ENCODE results near the gene ZNF792.

- TF ChIP-seq EP300 (IDR thresholded peaks at IDR 0.05; ENCODE audit: borderline replicate concordance), result no peak
- no peak for TF ChIP-seq CEBPB (IDR thresholded peaks at IDR 0.05)
- no peak for TF ChIP-seq RAD21 (IDR thresholded peaks at IDR 0.05; ENCODE audit: low read depth)
- no peak for TF ChIP-seq USF1 (IDR thresholded peaks at IDR 0.05)
- TF ChIP-seq REST (IDR thresholded peaks at IDR 0.05; ENCODE audit: low read depth), result no peak
- TF ChIP-seq EGR1 (IDR thresholded peaks at IDR 0.05), result no peak
- TF ChIP-seq CREB1 (IDR thresholded peaks at IDR 0.05; ENCODE audit: low read depth), result no peak
Observed at GRCh38 chr19:34943861-34944573, 20.0 kb downstream of the ZNF792 start.
